ENCODE measurements around the gene YY1.

DNA sequence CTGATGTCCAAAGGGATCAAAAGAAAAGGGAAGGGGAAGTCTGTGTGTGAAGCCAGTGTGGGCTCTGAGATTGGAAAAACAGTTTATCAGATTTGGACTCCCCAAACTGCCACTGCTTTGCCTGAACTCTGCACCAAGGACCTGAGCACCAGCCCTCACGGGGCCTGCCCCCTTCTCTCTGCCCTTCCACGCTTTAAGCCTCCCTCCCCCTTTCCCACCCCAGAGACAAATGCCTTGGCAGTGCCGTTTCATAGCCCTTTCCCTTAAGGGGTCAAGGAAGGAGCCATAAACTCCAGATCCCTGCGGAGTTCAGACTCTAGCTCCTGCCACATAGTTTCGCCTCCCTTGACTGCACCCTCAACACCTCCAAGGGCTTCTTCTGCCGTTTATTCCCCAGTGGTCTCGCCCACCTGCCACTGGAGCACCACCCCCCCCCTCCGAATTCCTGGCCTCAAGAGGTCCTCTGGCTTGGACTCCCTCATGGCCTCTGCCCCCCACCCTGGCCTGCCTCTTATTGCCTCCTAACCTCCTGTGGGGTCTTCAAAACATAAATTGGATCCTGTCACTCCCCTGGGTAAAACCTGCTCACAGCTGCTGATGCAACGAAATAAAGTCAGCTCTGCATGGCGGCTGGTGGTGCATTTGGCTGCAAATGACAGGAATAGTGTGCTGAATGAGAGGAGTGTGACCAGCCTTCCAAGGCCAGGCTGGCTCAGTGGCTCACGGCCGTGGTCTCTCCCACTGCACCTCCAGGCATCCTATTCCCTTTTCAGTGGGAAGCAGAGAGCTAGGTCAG, 48.5 kb downstream of the YY1 start:
- TF ChIP-seq, protein P1, sequence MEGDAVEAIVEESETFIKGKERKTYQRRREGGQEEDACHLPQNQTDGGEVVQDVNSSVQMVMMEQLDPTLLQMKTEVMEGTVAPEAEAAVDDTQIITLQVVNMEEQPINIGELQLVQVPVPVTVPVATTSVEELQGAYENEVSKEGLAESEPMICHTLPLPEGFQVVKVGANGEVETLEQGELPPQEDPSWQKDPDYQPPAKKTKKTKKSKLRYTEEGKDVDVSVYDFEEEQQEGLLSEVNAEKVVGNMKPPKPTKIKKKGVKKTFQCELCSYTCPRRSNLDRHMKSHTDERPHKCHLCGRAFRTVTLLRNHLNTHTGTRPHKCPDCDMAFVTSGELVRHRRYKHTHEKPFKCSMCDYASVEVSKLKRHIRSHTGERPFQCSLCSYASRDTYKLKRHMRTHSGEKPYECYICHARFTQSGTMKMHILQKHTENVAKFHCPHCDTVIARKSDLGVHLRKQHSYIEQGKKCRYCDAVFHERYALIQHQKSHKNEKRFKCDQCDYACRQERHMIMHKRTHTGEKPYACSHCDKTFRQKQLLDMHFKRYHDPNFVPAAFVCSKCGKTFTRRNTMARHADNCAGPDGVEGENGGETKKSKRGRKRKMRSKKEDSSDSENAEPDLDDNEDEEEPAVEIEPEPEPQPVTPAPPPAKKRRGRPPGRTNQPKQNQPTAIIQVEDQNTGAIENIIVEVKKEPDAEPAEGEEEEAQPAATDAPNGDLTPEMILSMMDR (IDR thresholded peaks at IDR 0.05; ENCODE audit: low read length) = no peak
- no peak for TF ChIP-seq EZH2 (IDR thresholded peaks at IDR 0.05; ENCODE audit: borderline replicate concordance, low read length)
